ENCODE results near the gene UVRAG. TPM values are rescaled to one million over a fixed set of nuclear protein-coding genes. Genes with fewer than 3 reads are reported as not detected.
A peak's percentile ranks its signal among the peaks of the same experiment; 100 is the strongest.

The UVRAG gene
- total RNA-seq, 1 donor from 2014 or later, result 27.6 TPM

GRCh38 chr11:76119032-76119431 is 304.0 kb downstream of the UVRAG start:
- peaks cover 11% of the 10 kb centered on the region for H3K36me3 Mint-ChIP-seq
- H3K4me3 Mint-ChIP-seq, result no peak overlapping the region
- peaks cover 15% of the 10 kb centered on the region for H3K4me1 Mint-ChIP-seq
- DNase-seq (ENCODE audit: low spot score in 2 of 2, unreplicated experiment in 2 of 2), result no peak
- H3K27ac Mint-ChIP-seq, result no peak overlapping the region
- H3K27me3 Mint-ChIP-seq (ENCODE audit: low read depth), result no peaks in the 10 kb centered on the region
- no peaks in the 10 kb centered on the region for H3K9me3 Mint-ChIP-seq
- TF ChIP-seq CTCF (IDR thresholded peaks at IDR 0.05; ENCODE audit: unreplicated experiment), result no peak

- H3K27ac Mint-ChIP-seq, result no peak overlapping the region
- peaks cover 17% of the 10 kb centered on the region for H3K4me1 Mint-ChIP-seq
- H3K36me3 Mint-ChIP-seq, result peaks cover 11% of the 10 kb centered on the region
- no peaks in the 10 kb centered on the region for H3K9me3 Mint-ChIP-seq
- no peaks in the 10 kb centered on the region for H3K27me3 Mint-ChIP-seq (ENCODE audit: low read depth)
- no peak for DNase-seq (ENCODE audit: low spot score in 2 of 2, unreplicated experiment in 2 of 2)
- no peak overlapping the region for H3K4me3 Mint-ChIP-seq
- no peak for TF ChIP-seq CTCF (IDR thresholded peaks at IDR 0.05; ENCODE audit: unreplicated experiment)
Observed at GRCh38 chr11:76119779-76120178, 304.8 kb downstream of the UVRAG start.

- Mint-ChIP-seq H3K27me3 (ENCODE audit: low read depth) (no peaks in the 10 kb centered on the region), H3K4me1 (peaks cover 23% of the 10 kb centered on the region), H3K27ac (no peak overlapping the region), H3K4me3 (no peak overlapping the region), H3K36me3 (peaks cover 11% of the 10 kb centered on the region), H3K9me3 (no peaks in the 10 kb centered on the region)
- TF ChIP-seq CTCF (IDR thresholded peaks at IDR 0.05; ENCODE audit: unreplicated experiment), result no peak
- DNase-seq (ENCODE audit: low spot score in 2 of 2, unreplicated experiment in 2 of 2), result no peak
Observed at GRCh38 chr11:76120513-76121101, 305.6 kb downstream of the UVRAG start.

- Mint-ChIP-seq H3K27me3 (ENCODE audit: low read depth) (no peaks in the 10 kb centered on the region), H3K9me3 (peaks cover 3% of the 10 kb centered on the region), H3K4me3 (no peak overlapping the region), H3K27ac (peak overlapping the region; percentile 49), H3K4me1 (peaks cover 14% of the 10 kb centered on the region), H3K36me3 (peaks cover 5% of the 10 kb centered on the region)
- no peak for TF ChIP-seq CTCF (IDR thresholded peaks at IDR 0.05; ENCODE audit: unreplicated experiment)
- no peak for DNase-seq (ENCODE audit: low spot score in 2 of 2, unreplicated experiment in 2 of 2)
Observed at GRCh38 chr11:76123248-76123647, 308.2 kb downstream of the UVRAG start.

- H3K9me3 Mint-ChIP-seq, result peaks cover 3% of the 10 kb centered on the region
- H3K27me3 Mint-ChIP-seq (ENCODE audit: low read depth), result no peaks in the 10 kb centered on the region
- no peak for TF ChIP-seq CTCF (IDR thresholded peaks at IDR 0.05; ENCODE audit: unreplicated experiment)
- H3K4me3 Mint-ChIP-seq, result no peak overlapping the region
- H3K27ac Mint-ChIP-seq, result peak overlapping the region; percentile 17
- no peak for DNase-seq (ENCODE audit: low spot score in 2 of 2, unreplicated experiment in 2 of 2)
- H3K4me1 Mint-ChIP-seq, result peaks cover 26% of the 10 kb centered on the region
- peaks cover 5% of the 10 kb centered on the region for H3K36me3 Mint-ChIP-seq
Observed at GRCh38 chr11:76124905-76125770, 310.1 kb downstream of the UVRAG start.

Measured in mesothelial cell of epicardium (in vitro differentiated cells).